H1 (cell line): ENCODE measurements around the gene CCNG2.

ENCODE experiments used
- CREB1 ChIP-seq: IDR thresholded peaks from 2 replicates; pipeline ENCODE4 v1.6.1; 2012; ENCODE audit warnings: inconsistent platforms
- EP300 ChIP-seq, 2 experiments: IDR thresholded peaks; 1 replicate in 1 of 2; 2 replicates in 1 of 2; pipeline ENCODE4 v1.6.1; 2011 to 2012; ENCODE audit warnings: low read depth in 2 of 2, low read length in 2 of 2, mild to moderate bottlenecking in 2 of 2, borderline replicate concordance in 1 of 2, inconsistent platforms in 1 of 2, moderate library complexity in 1 of 2
- EZH2 ChIP-seq: fragments of 200-600 bp; sonication (generic); IDR thresholded peaks from 2 replicates; pipeline ENCODE4 v1.7.1; 2012; ENCODE audit warnings: low read depth, mild to moderate bottlenecking, moderate library complexity, low read length, inconsistent platforms; ENCODE audit not compliant: severe bottlenecking
- MAFK ChIP-seq: IDR thresholded peaks from 2 replicates; pipeline ENCODE4 v1.6.1; 2012; ENCODE audit warnings: low read depth, mild to moderate bottlenecking, improper control_type of control experiment, low read length
- PHF8 ChIP-seq: fragments of 200-600 bp; sonication (generic); conservative IDR thresholded peaks from 2 replicates; pipeline ENCODE4 v1.7.1; 2012; ENCODE audit warnings: low read depth, mild to moderate bottlenecking, inconsistent platforms, low read length, moderate library complexity
- POLR2A ChIP-seq, 2 experiments: IDR thresholded peaks; 1 replicate in 1 of 2; 2 replicates in 1 of 2; pipeline ENCODE4 v1.6.1; 2011; ENCODE audit warnings: low read depth in 2 of 2, low read length in 2 of 2, mild to moderate bottlenecking in 2 of 2; ENCODE audit errors: control extremely low read depth in 1 of 2
- POLR2AphosphoS5 ChIP-seq: IDR thresholded peaks from 2 replicates; pipeline ENCODE4 v1.6.1; 2011; ENCODE audit warnings: low read depth, low read length
- YY1 ChIP-seq: IDR thresholded peaks from 2 replicates; pipeline ENCODE4 v1.6.1; 2011; ENCODE audit warnings: low read depth, mild to moderate bottlenecking, low read length
- TF ChIP-seq, protein P1 (sequence below), 3 experiments: IDR thresholded peaks; 1 replicate in 2 of 3; 2 replicates in 1 of 3; pipeline versions ENCODE4 v1.5.1 to v1.6.1; 2011; ENCODE audit warnings: low read length in 3 of 3, mild to moderate bottlenecking in 3 of 3, inconsistent platforms in 2 of 3, low read depth in 1 of 3, moderate library complexity in 1 of 3; ENCODE audit not compliant: insufficient read depth in 1 of 3; ENCODE audit errors: control extremely low read depth in 1 of 3
- TF ChIP-seq, protein P2 (sequence below): IDR thresholded peaks from 2 replicates; pipeline ENCODE4 v1.6.1; 2012; ENCODE audit warnings: inconsistent platforms

DNA sequence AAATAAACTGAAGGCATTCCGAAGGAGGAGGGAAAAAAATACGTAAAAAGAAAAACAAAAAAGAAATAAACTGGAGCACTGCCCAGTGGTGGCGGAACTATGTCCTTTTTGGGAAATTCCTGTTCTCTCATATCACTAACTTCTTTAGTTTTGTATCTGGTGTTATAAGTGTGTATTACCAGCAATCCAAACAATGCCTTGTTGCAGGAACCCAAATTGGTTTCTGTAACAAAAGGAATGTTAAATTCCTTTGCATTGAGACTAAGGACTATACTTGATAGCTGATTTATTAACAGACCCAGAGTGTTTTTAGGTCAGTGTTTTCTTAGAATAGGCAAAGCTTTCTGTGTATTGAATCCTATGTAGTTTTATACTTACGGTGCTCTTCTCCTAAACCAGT lies 6.6 kb downstream of the CCNG2 start:
- TF ChIP-seq POLR2AphosphoS5 (no peak), EP300 (IDR thresholded peaks at IDR 0.05; ENCODE audit: borderline replicate concordance in 1 of 2, low read depth in 2 of 2, low read length in 2 of 2) (no peak), EZH2 (no peak), PHF8 (no peak), CREB1 (no peak), MAFK (no peak), YY1 (no peak), POLR2A (IDR thresholded peaks at IDR 0.05; ENCODE audit: control extremely low read depth in 1 of 2, low read depth in 2 of 2, low read length in 2 of 2) (no peak)
- TF ChIP-seq, protein P1, sequence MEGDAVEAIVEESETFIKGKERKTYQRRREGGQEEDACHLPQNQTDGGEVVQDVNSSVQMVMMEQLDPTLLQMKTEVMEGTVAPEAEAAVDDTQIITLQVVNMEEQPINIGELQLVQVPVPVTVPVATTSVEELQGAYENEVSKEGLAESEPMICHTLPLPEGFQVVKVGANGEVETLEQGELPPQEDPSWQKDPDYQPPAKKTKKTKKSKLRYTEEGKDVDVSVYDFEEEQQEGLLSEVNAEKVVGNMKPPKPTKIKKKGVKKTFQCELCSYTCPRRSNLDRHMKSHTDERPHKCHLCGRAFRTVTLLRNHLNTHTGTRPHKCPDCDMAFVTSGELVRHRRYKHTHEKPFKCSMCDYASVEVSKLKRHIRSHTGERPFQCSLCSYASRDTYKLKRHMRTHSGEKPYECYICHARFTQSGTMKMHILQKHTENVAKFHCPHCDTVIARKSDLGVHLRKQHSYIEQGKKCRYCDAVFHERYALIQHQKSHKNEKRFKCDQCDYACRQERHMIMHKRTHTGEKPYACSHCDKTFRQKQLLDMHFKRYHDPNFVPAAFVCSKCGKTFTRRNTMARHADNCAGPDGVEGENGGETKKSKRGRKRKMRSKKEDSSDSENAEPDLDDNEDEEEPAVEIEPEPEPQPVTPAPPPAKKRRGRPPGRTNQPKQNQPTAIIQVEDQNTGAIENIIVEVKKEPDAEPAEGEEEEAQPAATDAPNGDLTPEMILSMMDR (IDR thresholded peaks at IDR 0.05; ENCODE audit: control extremely low read depth in 1 of 3, insufficient read depth in 1 of 3, low read depth in 1 of 3, low read length in 3 of 3) = no peak
- TF ChIP-seq, protein P2, sequence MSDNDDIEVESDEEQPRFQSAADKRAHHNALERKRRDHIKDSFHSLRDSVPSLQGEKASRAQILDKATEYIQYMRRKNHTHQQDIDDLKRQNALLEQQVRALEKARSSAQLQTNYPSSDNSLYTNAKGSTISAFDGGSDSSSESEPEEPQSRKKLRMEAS = no peak
